GM19043 (cell line): ENCODE results near the gene DEAF1.

Source experiments
- ATAC-seq: cut with Tn5 transposase; IDR thresholded peaks from one replicate; pipeline ENCODE4 v1.9.1; 2021; ENCODE audit warnings: low read depth; ENCODE audit not compliant: unreplicated experiment

The DEAF1 gene

DNA sequence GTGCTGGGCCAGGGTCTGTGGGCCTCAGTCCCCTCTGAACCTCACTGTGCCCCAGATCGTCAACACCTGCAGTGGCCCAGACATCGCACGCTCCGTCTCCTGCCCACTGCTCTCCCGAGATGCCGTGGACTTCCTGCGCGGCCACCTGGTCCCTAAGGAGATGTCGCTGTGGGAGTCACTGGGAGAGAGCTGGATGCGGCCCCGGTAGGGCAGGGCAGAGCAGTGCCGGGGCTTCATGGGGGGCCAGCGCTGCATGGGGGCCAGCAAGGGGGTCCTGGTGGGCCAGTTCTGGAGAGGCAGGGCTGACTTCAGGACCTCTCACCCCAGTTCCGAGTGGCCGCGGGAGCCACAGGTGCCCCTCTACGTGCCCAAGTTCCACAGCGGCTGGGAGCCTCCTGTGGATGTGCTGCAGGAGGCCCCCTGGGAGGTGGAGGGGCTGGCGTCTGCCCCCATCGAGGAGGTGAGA lies 27.4 kb upstream of the DEAF1 start:
- ATAC-seq = no peak

- no peak for ATAC-seq
These were observed 26.8 kb upstream of the DEAF1 start for GRCh38 chr11:721741-722345.

DNA sequence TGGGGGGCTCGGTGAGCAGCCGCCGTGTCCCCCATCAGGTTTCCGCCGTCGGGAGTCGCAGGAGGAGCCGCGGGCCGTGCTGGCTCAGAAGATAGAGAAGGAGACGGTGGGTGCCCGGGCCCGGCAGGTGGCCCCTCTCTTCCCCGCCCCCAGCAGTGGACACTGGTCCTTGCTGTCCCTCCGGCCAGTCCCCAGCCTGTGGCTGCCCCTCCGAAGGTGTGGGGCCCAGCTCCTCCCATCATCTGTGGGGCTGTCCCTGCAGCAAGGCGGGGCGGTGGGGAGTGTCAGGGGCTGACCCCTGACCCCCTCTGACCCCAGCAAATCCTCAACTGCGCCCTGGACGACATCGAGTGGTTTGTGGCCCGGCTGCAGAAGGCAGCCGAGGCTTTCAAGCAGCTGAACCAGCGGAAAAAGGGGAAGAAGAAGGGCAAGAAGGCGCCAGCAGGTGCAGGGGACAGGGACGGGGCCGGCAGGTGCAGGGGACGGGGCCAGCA lies 26.3 kb upstream of the DEAF1 start:
- no peak for ATAC-seq

- ATAC-seq = no peak
These were observed 25.7 kb upstream of the DEAF1 start for GRCh38 chr11:720642-721246.

GRCh38 chr11:720017-720641 lies 25.1 kb upstream of the DEAF1 start:
- ATAC-seq = no peak

GRCh38 chr11:719214-720016 lies 24.4 kb upstream of the DEAF1 start:
- ATAC-seq = no peak

GRCh38 chr11:714436-714835 lies 19.4 kb upstream of the DEAF1 start:
- no peak for ATAC-seq

GRCh38 chr11:709109-709997 lies 14.3 kb upstream of the DEAF1 start:
- ATAC-seq = no peak

GRCh38 chr11:708511-708910 lies 13.5 kb upstream of the DEAF1 start:
- no peak for ATAC-seq

GRCh38 chr11:707817-708420 lies 12.9 kb upstream of the DEAF1 start:
- ATAC-seq = no peak

GRCh38 chr11:706957-707816 lies 12.2 kb upstream of the DEAF1 start:
- no peak for ATAC-seq

GRCh38 chr11:706439-706956 lies 11.5 kb upstream of the DEAF1 start:
- ATAC-seq = no peak

DNA sequence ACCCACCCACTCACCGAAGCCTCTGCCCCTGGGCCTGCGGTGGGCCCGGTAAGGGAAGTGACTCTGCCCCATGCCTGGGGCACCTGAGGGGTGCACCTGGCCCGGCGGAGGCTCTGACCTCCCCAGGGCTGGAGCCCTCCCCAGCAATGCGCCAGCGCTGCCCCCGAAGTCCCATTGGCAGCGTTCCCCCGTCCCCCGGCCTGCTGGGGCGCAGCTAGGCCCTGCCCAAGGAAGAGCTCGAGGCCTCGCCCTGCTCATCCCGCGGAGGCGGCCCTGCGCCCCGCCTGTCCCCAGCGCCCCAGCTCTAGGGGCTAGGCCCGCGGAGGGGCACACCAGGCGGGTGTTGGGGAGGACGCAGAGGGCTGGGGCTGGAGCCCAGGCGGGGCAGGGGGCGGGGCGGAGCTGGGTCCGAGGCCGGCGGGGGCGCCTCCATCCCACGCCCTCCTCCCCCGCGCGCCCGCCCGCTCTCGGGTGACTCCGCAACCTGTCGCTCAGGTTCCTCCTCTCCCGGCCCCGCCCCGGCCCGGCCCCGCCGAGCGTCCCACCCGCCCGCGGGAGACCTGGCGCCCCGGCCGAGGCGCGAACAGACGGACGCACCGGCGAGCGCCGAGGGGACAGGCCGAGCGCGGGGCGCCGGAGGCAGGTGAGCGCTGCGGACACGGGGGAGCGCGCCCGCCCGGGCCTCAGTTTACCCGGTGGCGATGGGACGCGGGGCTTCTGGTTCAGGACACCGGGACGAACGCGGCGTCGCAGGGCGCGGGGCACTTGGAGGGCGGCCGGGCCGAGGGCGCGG lies 10.8 kb upstream of the DEAF1 start, which contains the start of gene EPS8L2:
TSS of gene EPS8L2 (plus strand) at position 586 of the 793 bp plus-strand sequence. CDS start 3,177 bp downstream, outside the sequence.
- no peak for ATAC-seq

DNA sequence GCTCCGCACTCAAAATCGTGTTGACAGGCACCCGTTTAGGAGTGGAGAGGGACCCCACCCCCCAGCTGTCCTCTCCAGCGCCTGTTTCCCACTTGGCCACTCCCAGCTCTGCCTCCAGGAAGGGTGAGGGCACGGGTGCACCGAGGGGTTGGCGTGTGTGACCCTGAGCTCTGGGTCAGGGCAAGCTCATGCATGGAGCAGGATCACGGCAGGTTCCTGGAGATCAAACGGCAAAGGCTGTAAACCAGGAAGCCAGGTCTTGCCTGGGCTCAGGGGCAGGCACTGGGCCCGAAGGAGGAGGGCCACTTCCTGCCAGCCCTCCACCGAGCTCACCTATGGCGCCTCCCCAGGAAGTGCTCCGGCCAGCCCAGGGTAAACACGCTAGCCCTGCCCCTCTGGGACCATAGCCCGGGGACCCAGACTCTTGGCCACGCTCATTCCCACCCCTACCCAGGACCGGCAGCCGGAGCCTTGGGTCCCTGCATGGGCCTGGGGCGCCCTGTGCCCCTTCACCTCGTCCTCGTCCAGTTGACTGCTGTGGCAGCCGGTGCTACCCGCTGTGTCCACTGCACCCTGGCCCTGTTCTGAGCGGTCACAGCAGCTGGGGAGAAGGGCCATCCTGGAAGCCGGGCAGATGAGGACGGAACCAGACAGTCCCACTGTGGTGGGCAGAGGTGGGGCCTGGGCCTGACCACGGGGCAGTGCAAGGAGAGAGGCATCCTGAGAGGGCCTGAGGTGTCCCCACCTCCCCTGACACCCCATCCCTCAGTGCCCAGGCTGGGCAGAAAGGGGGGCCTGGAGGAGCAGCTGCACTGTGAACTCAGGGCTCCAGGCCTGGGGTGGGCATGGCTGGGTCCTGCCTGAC lies 10.0 kb upstream of the DEAF1 start:
- ATAC-seq = no peak

GRCh38 chr11:704228-704674 lies 9.2 kb upstream of the DEAF1 start:
- ATAC-seq = no peak

DNA sequence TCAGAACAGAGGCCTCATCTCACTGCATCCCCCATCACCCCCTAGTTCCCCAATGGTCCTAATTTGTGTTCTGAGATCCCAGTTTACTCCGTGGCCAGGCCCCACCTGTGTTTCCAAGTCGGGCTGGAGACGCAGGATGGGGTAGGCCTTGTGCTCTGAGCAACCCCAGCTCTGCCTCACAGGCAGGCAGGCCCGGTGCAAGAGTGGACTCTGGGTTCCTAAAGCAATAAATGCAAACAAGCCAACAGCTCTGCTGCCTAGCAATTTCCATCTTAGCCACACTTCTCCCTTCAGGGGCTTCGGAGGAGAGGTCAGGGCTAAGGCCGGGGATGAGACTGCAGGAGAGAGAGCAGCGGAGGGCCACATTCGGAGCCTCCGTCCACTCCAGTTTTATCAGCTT lies 8.5 kb upstream of the DEAF1 start:
- ATAC-seq = no peak
